Muscle of leg (tissue), 11 donors: ENCODE results near the gene ASCC2. TPM values are rescaled to one million over a fixed set of nuclear protein-coding genes. Genes with fewer than 3 reads are reported as not detected.

ENCODE experiments used
- DNase-seq: peaks from one replicate; pipeline ENCODE4 v3.0.0; 2013
- H3K27ac ChIP-seq: one replicate; pipeline ENCODE4 v1.5.1; 2013; ENCODE audit warnings: mild to moderate bottlenecking, low read length, control low read depth
- H3K27me3 ChIP-seq: one replicate; pipeline ENCODE4 v1.6.1; 2013; ENCODE audit warnings: low read length; ENCODE audit not compliant: control insufficient read depth, insufficient read depth
- H3K36me3 ChIP-seq: one replicate; pipeline ENCODE4 v1.6.1; 2013; ENCODE audit warnings: low read length; ENCODE audit not compliant: control insufficient read depth, insufficient read depth
- H3K4me1 ChIP-seq: one replicate; pipeline ENCODE4 v1.6.1; 2013; ENCODE audit warnings: low read length; ENCODE audit not compliant: control insufficient read depth, insufficient read depth
- H3K4me3 ChIP-seq: one replicate; pipeline ENCODE4 v1.5.1; 2013; ENCODE audit warnings: low read length, control low read depth
- H3K9me3 ChIP-seq: replicated peaks from 2 replicates; pipeline ENCODE4 v1.6.1; 2013; ENCODE audit warnings: low read depth, low read length; ENCODE audit not compliant: control insufficient read depth
- WGBS: methylation state at CpG from one replicate; pipeline ENCODE4 v1.1.5; 2013; ENCODE audit warnings: missing lambda C conversion rate; ENCODE audit not compliant: insufficient coverage; 5-methylcytosine and 5-hydroxymethylcytosine counted together
- polyA plus RNA-seq, 8 donors: library from polyadenylated mRNA; unstranded; fragments of 120-200 nt; gene quantifications; one replicate each; pipeline versions ENCODE4 v1.2.1 to v1.2.3, GENCODE V29; 2013; ENCODE audit warnings: inconsistent platforms in 1 of 8, low replicate concordance in 1 of 8; ENCODE audit not compliant: insufficient read length in 8 of 8, insufficient read depth in 1 of 8
- total RNA-seq: library from RNA; stranded (reverse); fragments of 120-200 nt; gene quantifications from one replicate; pipeline ENCODE4 v1.2.4, GENCODE V29; 2013

ASCC2 gene
- total and polyA plus RNA-seq, 9 donors: 23.1 to 38.1 (median 34.4) TPM

GRCh38 chr22:29825578-29825977, 12.5 kb downstream of the ASCC2 start:
- no peaks in the 10 kb centered on the region for H3K27me3 ChIP-seq
- peaks cover 2% of the 10 kb centered on the region for H3K4me1 ChIP-seq
- H3K4me3 ChIP-seq: no peak overlapping the region
- DNase-seq: no peak
- no peaks in the 10 kb centered on the region for H3K9me3 ChIP-seq
- no peak overlapping the region for H3K27ac ChIP-seq
- 87% methylated on average over 15 of the region's 17 CpGs for WGBS
- H3K36me3 ChIP-seq: peaks cover 68% of the 10 kb centered on the region

- no peaks in the 10 kb centered on the region for H3K27me3 ChIP-seq
- peak; percentile 33 for DNase-seq
- no peak overlapping the region for H3K27ac ChIP-seq
- no peak overlapping the region for H3K4me3 ChIP-seq
- H3K9me3 ChIP-seq: no peaks in the 10 kb centered on the region
- no peaks in the 10 kb centered on the region for H3K4me1 ChIP-seq
- H3K36me3 ChIP-seq: peaks cover 71% of the 10 kb centered on the region
- 70% methylated on average over 5 of the region's 11 CpGs for WGBS
These were observed 13.4 kb downstream of the ASCC2 start for GRCh38 chr22:29824677-29825076.

- Histone ChIP-seq H3K9me3 (no peaks in the 10 kb centered on the region), H3K27ac (peak overlapping the region; percentile 29), H3K4me1 (peaks cover 6% of the 10 kb centered on the region), H3K27me3 (no peaks in the 10 kb centered on the region), H3K4me3 (no peak overlapping the region), H3K36me3 (peaks cover 72% of the 10 kb centered on the region)
- DNase-seq: peak; percentile 74
- no CpG with 5 or more reads among the region's 7 CpGs for WGBS
These were observed 16.6 kb downstream of the ASCC2 start for GRCh38 chr22:29821291-29822016.

DNA sequence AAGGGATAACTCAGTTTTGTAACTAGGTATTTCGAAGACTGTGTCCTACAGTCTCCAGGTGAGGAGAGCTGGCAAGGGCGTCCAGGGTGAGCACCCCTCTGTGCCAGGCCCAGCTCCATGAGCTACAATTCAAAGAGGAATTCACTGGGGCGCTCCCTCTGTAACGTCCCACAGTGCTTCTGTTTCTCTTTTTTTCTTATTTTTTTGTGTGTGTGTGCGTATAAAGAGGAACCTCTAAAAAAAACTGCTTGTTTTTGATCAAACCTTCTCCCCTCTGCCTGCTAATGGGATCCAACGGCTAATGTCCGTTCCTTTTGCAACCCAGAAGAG, 17.1 kb downstream of the ASCC2 start:
- no peaks in the 10 kb centered on the region for H3K9me3 ChIP-seq
- H3K27ac ChIP-seq: peak overlapping the region; percentile 29
- peaks cover 10% of the 10 kb centered on the region for H3K4me1 ChIP-seq
- DNase-seq: no peak
- H3K4me3 ChIP-seq: no peak overlapping the region
- no peaks in the 10 kb centered on the region for H3K27me3 ChIP-seq
- H3K36me3 ChIP-seq: peaks cover 77% of the 10 kb centered on the region
- 40% methylated on average over 2 of the region's 7 CpGs for WGBS

- Histone ChIP-seq H3K4me1 (peaks cover 14% of the 10 kb centered on the region), H3K9me3 (no peaks in the 10 kb centered on the region), H3K36me3 (peaks cover 77% of the 10 kb centered on the region), H3K4me3 (no peak overlapping the region), H3K27ac (no peak overlapping the region), H3K27me3 (no peaks in the 10 kb centered on the region)
- DNase-seq: no peak
- 20% methylated on average over 1 of the region's 2 CpGs for WGBS
These were observed 18.6 kb downstream of the ASCC2 start for GRCh38 chr22:29819501-29819900.

- Histone ChIP-seq H3K4me1 (peaks cover 14% of the 10 kb centered on the region), H3K9me3 (no peaks in the 10 kb centered on the region), H3K36me3 (peaks cover 80% of the 10 kb centered on the region), H3K27me3 (no peaks in the 10 kb centered on the region), H3K27ac (no peak overlapping the region), H3K4me3 (no peak overlapping the region)
- DNase-seq: no peak
- no CpG with 5 or more reads among the region's 1 CpG for WGBS
These were observed 20.4 kb downstream of the ASCC2 start for GRCh38 chr22:29817724-29818123.

GRCh38 chr22:29816980-29817379, 21.1 kb downstream of the ASCC2 start:
- Histone ChIP-seq H3K4me1 (peaks cover 14% of the 10 kb centered on the region), H3K9me3 (no peaks in the 10 kb centered on the region), H3K27ac (no peak overlapping the region), H3K27me3 (no peaks in the 10 kb centered on the region), H3K36me3 (peaks cover 79% of the 10 kb centered on the region), H3K4me3 (no peak overlapping the region)
- DNase-seq: no peak
- WGBS: 95% methylated on average over 2 of the region's 2 CpGs

DNA sequence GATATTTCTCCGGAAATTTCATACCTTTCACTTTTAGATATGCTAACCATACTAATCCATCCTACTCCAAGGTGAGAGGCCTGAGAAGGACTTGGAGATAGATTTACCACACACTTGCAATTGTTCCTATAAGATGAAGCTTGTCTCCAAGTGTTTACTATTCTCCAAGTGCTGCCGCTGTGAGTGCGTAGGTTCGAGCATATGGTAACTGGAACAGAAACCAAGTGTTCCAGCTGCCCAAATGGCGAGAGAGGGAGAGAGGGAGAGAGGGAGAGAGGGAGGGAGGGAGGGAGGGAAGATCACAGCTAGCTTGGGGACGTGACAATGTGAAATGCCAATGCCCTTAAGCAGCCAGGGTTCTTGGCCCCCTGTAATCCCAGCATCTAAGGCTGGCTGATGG, 21.5 kb downstream of the ASCC2 start:
- no peaks in the 10 kb centered on the region for H3K27me3 ChIP-seq
- 62% methylated on average over 5 of the region's 6 CpGs for WGBS
- peaks cover 75% of the 10 kb centered on the region for H3K36me3 ChIP-seq
- no peak overlapping the region for H3K27ac ChIP-seq
- peaks cover 14% of the 10 kb centered on the region for H3K4me1 ChIP-seq
- H3K4me3 ChIP-seq: no peak overlapping the region
- peak; percentile 27 for DNase-seq
- no peaks in the 10 kb centered on the region for H3K9me3 ChIP-seq

- Histone ChIP-seq H3K36me3 (peaks cover 74% of the 10 kb centered on the region), H3K4me1 (peaks cover 14% of the 10 kb centered on the region)
- DNase-seq: peak; percentile 46
These were observed 21.9 kb downstream of the ASCC2 start for GRCh38 chr22:29816128-29816527.

GRCh38 chr22:29815580-29815979, 22.5 kb downstream of the ASCC2 start:
- no peak overlapping the region for H3K27ac ChIP-seq
- H3K4me1 ChIP-seq: peaks cover 14% of the 10 kb centered on the region
- no peaks in the 10 kb centered on the region for H3K27me3 ChIP-seq
- no peaks in the 10 kb centered on the region for H3K9me3 ChIP-seq
- peaks cover 71% of the 10 kb centered on the region for H3K36me3 ChIP-seq
- 22% methylated on average over 1 of the region's 4 CpGs for WGBS
- DNase-seq: peak; percentile 51
- no peak overlapping the region for H3K4me3 ChIP-seq

More at GRCh38 chr22:29816128-29816527, 21.9 kb downstream of the ASCC2 start:
- H3K9me3 ChIP-seq: no peaks in the 10 kb centered on the region
- peak overlapping the region; percentile 13 for H3K27ac ChIP-seq
- no CpG with 5 or more reads among the region's 2 CpGs for WGBS
- no peak overlapping the region for H3K4me3 ChIP-seq
- no peaks in the 10 kb centered on the region for H3K27me3 ChIP-seq

DNA sequence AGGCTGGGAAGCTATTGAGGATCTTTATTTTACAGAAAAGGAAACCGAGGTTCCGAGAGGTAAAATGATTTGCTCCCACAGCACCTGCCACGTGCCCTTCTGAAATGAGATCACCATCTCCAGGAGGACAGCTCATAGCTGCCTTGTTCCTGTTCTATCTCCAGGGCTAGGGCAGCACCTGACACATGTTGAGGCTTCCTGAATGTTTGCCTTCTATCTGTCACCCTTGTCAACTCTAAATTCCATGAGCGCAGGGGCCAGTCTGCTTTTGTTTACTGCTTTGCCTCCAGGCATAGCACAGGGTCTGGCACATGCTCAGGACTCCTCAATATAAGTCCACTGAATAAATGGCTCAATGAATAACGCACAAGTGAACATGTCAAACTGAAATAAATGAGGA, 24.1 kb downstream of the ASCC2 start:
- no peak for DNase-seq
- H3K9me3 ChIP-seq: no peaks in the 10 kb centered on the region
- no peak overlapping the region for H3K4me3 ChIP-seq
- no peaks in the 10 kb centered on the region for H3K27me3 ChIP-seq
- peaks cover 14% of the 10 kb centered on the region for H3K4me1 ChIP-seq
- WGBS: 98% methylated on average over 4 of the region's 5 CpGs
- no peak overlapping the region for H3K27ac ChIP-seq
- peaks cover 68% of the 10 kb centered on the region for H3K36me3 ChIP-seq
